HepG2 (cell line): ENCODE data around the gene IFT80. TPM values are rescaled to one million over a fixed set of nuclear protein-coding genes. Genes with fewer than 3 reads are reported as not detected.

Experiments
- CCDC6 ChIP-seq: sonication (generic); formaldehyde crosslinking; IDR thresholded peaks from 2 replicates; pipeline ENCODE4 v1.8.1; 2022; ENCODE audit warnings: mild to moderate bottlenecking, missing genetic modification reagents, moderate library complexity
- CEBPG ChIP-seq: IDR thresholded peaks from 2 replicates; pipeline ENCODE4 v1.6.1; 2016
- CREB1 ChIP-seq, 2 experiments: fragments of 450-650 bp in 1 of 2; IDR thresholded peaks; 2 replicates each; pipeline ENCODE4 v1.6.1; 2016 to 2017; ENCODE audit warnings: control low read depth in 1 of 2, mild to moderate bottlenecking in 1 of 2, missing compliant biosample characterization in 1 of 2, missing genetic modification characterization in 1 of 2
- EP300 ChIP-seq, 3 experiments: sonication (generic) in 1 of 3; formaldehyde crosslinking in 1 of 3; IDR thresholded peaks; 2 replicates each; pipeline versions ENCODE4 v1.5.1 to v1.6.1; 2011 to 2020; ENCODE audit warnings: low read depth in 2 of 3, low read length in 2 of 3, borderline replicate concordance in 1 of 3, improper control_type of control experiment in 1 of 3, mild to moderate bottlenecking in 1 of 3, missing genetic modification reagents in 1 of 3, moderate library complexity in 1 of 3
- FOXO1 ChIP-seq: sonication (generic); formaldehyde crosslinking; IDR thresholded peaks from 2 replicates; pipeline ENCODE4 v1.4.0; 2020; ENCODE audit warnings: missing genetic modification reagents
- FOXP1 ChIP-seq, 2 experiments: fragments of 450-650 bp in 1 of 2; IDR thresholded peaks; 2 replicates each; pipeline ENCODE4 v1.6.1; 2017 to 2018; ENCODE audit warnings: antibody characterized with exemption in 1 of 2
- KLF9 ChIP-seq: IDR thresholded peaks from 2 replicates; pipeline ENCODE4 v1.6.1; 2016; ENCODE audit warnings: low read depth
- LCORL ChIP-seq, 2 experiments: fragments of 450-650 bp in 1 of 2; sonication (generic) in 1 of 2; formaldehyde crosslinking in 1 of 2; IDR thresholded peaks; 2 replicates each; pipeline versions ENCODE4 v1.5.0 to v1.6.1; 2017 to 2020; ENCODE audit warnings: antibody characterized with exemption in 1 of 2, missing genetic modification reagents in 1 of 2
- MIXL1 ChIP-seq: IDR thresholded peaks from 2 replicates; pipeline ENCODE4 v1.6.1; 2016
- RFXANK ChIP-seq: IDR thresholded peaks from 2 replicates; pipeline ENCODE4 v1.6.1; 2016
- SALL1 ChIP-seq: sonication (generic); formaldehyde crosslinking; IDR thresholded peaks from 2 replicates; pipeline ENCODE4 v1.8.0; 2022; ENCODE audit warnings: mild to moderate bottlenecking, missing genetic modification reagents
- SKI ChIP-seq: fragments of 450-650 bp; IDR thresholded peaks from one replicate; pipeline ENCODE4 v1.6.1; 2018; ENCODE audit warnings: mild to moderate bottlenecking; ENCODE audit not compliant: partially characterized antibody
- SRF ChIP-seq: IDR thresholded peaks from 2 replicates; pipeline ENCODE4 v1.6.1; 2011; ENCODE audit warnings: mild to moderate bottlenecking, low read depth, low read length, moderate library complexity
- ZNF501 ChIP-seq: sonication (generic); formaldehyde crosslinking; IDR thresholded peaks from 2 replicates; pipeline ENCODE4 v1.5.1; 2020; ENCODE audit warnings: mild to moderate bottlenecking, moderate library complexity, missing genetic modification reagents
- ZNF614 ChIP-seq: IDR thresholded peaks from 2 replicates; pipeline ENCODE4 v1.6.1; 2018; ENCODE audit warnings: missing biosample characterization, missing genetic modification reagents, inconsistent platforms, borderline replicate concordance
- polyA plus RNA-seq, 8 experiments: library from polyadenylated mRNA; depleted of rRNA in 3 of 8; stranded (reverse) in 7 of 8; unstranded in 1 of 8; fragments of >200 nt; fragmentation: Illumina TruSeq in 4 of 8; extraction: Trizol in 4 of 8; gene quantifications; 2 replicates each; pipeline versions ENCODE4 v1.2.1 to v1.2.3, GENCODE V29; 2011 to 2016; ENCODE audit warnings: low read depth in 4 of 8, missing spikeins in 1 of 8, mixed read lengths in 1 of 8; ENCODE audit not compliant: insufficient read depth in 1 of 8
- total RNA-seq, 5 experiments: library from RNA; depleted of rRNA; stranded (reverse); fragments of >200 nt; fragmentation: Illumina TruSeq; extraction: Trizol; gene quantifications; 2 replicates each; pipeline ENCODE4 v1.2.3, GENCODE V29; 2016; ENCODE audit warnings: low read depth in 1 of 5
- TF ChIP-seq, protein P1 (sequence below): IDR thresholded peaks from 2 replicates; pipeline ENCODE4 v1.6.1; 2012; ENCODE audit warnings: inconsistent platforms
- TF ChIP-seq, protein P2 (sequence below): IDR thresholded peaks from 2 replicates; pipeline ENCODE4 v1.6.1; 2016; ENCODE audit warnings: mild to moderate bottlenecking
- TF ChIP-seq, protein P3 (sequence below): IDR thresholded peaks from 2 replicates; pipeline ENCODE4 v1.6.1; 2016; ENCODE audit warnings: control low read depth
- TF ChIP-seq, protein P4 (sequence below), 2 experiments: fragments of 450-650 bp in 1 of 2; sonication (generic) in 1 of 2; formaldehyde crosslinking; IDR thresholded peaks; 2 replicates each; pipeline versions ENCODE4 v1.5.0 to v1.8.0; 2020 to 2022; ENCODE audit warnings: mild to moderate bottlenecking in 1 of 2, missing genetic modification reagents in 1 of 2
- TF ChIP-seq, protein P5 (sequence below): IDR thresholded peaks from 2 replicates; pipeline ENCODE4 v1.6.1; 2016; ENCODE audit warnings: low read depth, missing genetic modification reagents, missing compliant biosample characterization

Gene IFT80
- total and polyA plus RNA-seq, 2 of the 13 experiments (the other 11 are each of a cell fraction or from before 2014, with no cell fraction given), result 11.4 to 15.7 TPM

- TF ChIP-seq SKI, result no peak
- TF ChIP-seq, protein P1, sequence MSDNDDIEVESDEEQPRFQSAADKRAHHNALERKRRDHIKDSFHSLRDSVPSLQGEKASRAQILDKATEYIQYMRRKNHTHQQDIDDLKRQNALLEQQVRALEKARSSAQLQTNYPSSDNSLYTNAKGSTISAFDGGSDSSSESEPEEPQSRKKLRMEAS, result peak; percentile 28; the same call in 1 of the 2 replicates
- TF ChIP-seq, protein P2, sequence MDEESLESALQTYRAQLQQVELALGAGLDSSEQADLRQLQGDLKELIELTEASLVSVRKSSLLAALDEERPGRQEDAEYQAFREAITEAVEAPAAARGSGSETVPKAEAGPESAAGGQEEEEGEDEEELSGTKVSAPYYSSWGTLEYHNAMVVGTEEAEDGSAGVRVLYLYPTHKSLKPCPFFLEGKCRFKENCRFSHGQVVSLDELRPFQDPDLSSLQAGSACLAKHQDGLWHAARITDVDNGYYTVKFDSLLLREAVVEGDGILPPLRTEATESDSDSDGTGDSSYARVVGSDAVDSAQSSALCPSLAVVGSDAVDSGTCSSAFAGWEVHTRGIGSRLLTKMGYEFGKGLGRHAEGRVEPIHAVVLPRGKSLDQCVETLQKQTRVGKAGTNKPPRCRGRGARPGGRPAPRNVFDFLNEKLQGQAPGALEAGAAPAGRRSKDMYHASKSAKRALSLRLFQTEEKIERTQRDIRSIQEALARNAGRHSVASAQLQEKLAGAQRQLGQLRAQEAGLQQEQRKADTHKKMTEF (CRISPR knock-in tag), result peak; percentile 36; the same call in 1 of the 2 replicates
- peak; percentile 69 for TF ChIP-seq SRF
- no peak for TF ChIP-seq LCORL (IDR thresholded peaks at IDR 0.05)
- 0 out of 2 replicates have a peak, but pooled peaks have one; percentile 21 for TF ChIP-seq LCORL (CRISPR knock-in tag; IDR thresholded peaks at IDR 0.05)
- 0 out of 4 replicates have a peak, but pooled peaks of 1 of the 2 experiments have one; percentile 28 for TF ChIP-seq EP300 (IDR thresholded peaks at IDR 0.05; ENCODE audit: low read depth in 2 of 2, low read length in 2 of 2)
- TF ChIP-seq EP300 (CRISPR knock-in tag; IDR thresholded peaks at IDR 0.05; ENCODE audit: borderline replicate concordance), result no peak
- TF ChIP-seq, protein P3, sequence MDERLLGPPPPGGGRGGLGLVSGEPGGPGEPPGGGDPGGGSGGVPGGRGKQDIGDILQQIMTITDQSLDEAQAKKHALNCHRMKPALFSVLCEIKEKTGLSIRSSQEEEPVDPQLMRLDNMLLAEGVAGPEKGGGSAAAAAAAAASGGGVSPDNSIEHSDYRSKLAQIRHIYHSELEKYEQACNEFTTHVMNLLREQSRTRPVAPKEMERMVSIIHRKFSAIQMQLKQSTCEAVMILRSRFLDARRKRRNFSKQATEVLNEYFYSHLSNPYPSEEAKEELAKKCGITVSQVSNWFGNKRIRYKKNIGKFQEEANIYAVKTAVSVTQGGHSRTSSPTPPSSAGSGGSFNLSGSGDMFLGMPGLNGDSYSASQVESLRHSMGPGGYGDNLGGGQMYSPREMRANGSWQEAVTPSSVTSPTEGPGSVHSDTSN (CRISPR knock-in tag), result no peak
- no peak for TF ChIP-seq KLF9 (CRISPR knock-in tag)
- TF ChIP-seq ZNF614 (CRISPR knock-in tag), result peak; percentile 73; the same call in 1 of the 2 replicates
- peak; percentile 37; the same call in 1 of the 2 replicates for TF ChIP-seq FOXO1 (CRISPR knock-in tag)
- TF ChIP-seq SALL1 (CRISPR knock-in tag), result peak; percentile 10; the same call in 1 of the 2 replicates
- peak; percentile 15; the same call in 1 of the 2 replicates for TF ChIP-seq CEBPG (CRISPR knock-in tag)
- 0 out of 2 replicates have a peak, but pooled peaks have one; percentile 27 for TF ChIP-seq FOXP1 (IDR thresholded peaks at IDR 0.05)
- peak; percentile 92 for TF ChIP-seq FOXP1 (CRISPR knock-in tag; IDR thresholded peaks at IDR 0.05)
- TF ChIP-seq, protein P4, sequence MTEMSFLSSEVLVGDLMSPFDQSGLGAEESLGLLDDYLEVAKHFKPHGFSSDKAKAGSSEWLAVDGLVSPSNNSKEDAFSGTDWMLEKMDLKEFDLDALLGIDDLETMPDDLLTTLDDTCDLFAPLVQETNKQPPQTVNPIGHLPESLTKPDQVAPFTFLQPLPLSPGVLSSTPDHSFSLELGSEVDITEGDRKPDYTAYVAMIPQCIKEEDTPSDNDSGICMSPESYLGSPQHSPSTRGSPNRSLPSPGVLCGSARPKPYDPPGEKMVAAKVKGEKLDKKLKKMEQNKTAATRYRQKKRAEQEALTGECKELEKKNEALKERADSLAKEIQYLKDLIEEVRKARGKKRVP (CRISPR knock-in tag; IDR thresholded peaks at IDR 0.05), result peak in 1 of 2 experiments; percentile 34; a peak in 1 of 4 replicates
- TF ChIP-seq CCDC6 (CRISPR knock-in tag), result 0 out of 2 replicates have a peak, but pooled peaks have one; percentile 31
- no peak for TF ChIP-seq CREB1 (IDR thresholded peaks at IDR 0.05)
- peak; percentile 31; the same call in 1 of the 2 replicates for TF ChIP-seq CREB1 (CRISPR knock-in tag; IDR thresholded peaks at IDR 0.05)
- TF ChIP-seq RFXANK (CRISPR knock-in tag), result no peak
- TF ChIP-seq ZNF501 (CRISPR knock-in tag), result 0 out of 2 replicates have a peak, but pooled peaks have one; percentile 16
- peak; percentile 52; the same call in 1 of the 2 replicates for TF ChIP-seq MIXL1 (CRISPR knock-in tag)
- TF ChIP-seq, protein P5, sequence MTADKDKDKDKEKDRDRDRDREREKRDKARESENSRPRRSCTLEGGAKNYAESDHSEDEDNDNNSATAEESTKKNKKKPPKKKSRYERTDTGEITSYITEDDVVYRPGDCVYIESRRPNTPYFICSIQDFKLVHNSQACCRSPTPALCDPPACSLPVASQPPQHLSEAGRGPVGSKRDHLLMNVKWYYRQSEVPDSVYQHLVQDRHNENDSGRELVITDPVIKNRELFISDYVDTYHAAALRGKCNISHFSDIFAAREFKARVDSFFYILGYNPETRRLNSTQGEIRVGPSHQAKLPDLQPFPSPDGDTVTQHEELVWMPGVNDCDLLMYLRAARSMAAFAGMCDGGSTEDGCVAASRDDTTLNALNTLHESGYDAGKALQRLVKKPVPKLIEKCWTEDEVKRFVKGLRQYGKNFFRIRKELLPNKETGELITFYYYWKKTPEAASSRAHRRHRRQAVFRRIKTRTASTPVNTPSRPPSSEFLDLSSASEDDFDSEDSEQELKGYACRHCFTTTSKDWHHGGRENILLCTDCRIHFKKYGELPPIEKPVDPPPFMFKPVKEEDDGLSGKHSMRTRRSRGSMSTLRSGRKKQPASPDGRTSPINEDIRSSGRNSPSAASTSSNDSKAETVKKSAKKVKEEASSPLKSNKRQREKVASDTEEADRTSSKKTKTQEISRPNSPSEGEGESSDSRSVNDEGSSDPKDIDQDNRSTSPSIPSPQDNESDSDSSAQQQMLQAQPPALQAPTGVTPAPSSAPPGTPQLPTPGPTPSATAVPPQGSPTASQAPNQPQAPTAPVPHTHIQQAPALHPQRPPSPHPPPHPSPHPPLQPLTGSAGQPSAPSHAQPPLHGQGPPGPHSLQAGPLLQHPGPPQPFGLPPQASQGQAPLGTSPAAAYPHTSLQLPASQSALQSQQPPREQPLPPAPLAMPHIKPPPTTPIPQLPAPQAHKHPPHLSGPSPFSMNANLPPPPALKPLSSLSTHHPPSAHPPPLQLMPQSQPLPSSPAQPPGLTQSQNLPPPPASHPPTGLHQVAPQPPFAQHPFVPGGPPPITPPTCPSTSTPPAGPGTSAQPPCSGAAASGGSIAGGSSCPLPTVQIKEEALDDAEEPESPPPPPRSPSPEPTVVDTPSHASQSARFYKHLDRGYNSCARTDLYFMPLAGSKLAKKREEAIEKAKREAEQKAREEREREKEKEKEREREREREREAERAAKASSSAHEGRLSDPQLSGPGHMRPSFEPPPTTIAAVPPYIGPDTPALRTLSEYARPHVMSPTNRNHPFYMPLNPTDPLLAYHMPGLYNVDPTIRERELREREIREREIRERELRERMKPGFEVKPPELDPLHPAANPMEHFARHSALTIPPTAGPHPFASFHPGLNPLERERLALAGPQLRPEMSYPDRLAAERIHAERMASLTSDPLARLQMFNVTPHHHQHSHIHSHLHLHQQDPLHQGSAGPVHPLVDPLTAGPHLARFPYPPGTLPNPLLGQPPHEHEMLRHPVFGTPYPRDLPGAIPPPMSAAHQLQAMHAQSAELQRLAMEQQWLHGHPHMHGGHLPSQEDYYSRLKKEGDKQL, result no peak
Measured at GRCh38 chr3:160291290-160291908, 107.6 kb downstream of the IFT80 start (continued).
